SK-N-SH (cell line): ENCODE results near the gene DIPK1A. TPM values are rescaled to one million over a fixed set of nuclear protein-coding genes. Genes with fewer than 3 reads are reported as not detected.

ENCODE experiments used
- CTCF ChIA-PET: fragments of 300-600, 350-600 bp; formaldehyde crosslinking; extraction: SDS; loops from one replicate; lab custom pipeline; 2021; lab: Yijun Ruan, JAX
- POLR2A ChIA-PET: fragments of 350-600 bp; sonication (Branson Sonifier 250); formaldehyde crosslinking; extraction: SDS; loops from one replicate; lab custom pipeline; 2020; ENCODE audit warnings: antibody characterized with exemption, inconsistent platforms; lab: Yijun Ruan, JAX
- DNase-seq: peaks from one replicate; pipeline ENCODE4 v3.0.0; 2012
- H2AFZ ChIP-seq: fragments of 200-600 bp; sonication (generic); 2 replicates; pipeline ENCODE4 v1.8.1; 2016; ENCODE audit warnings: antibody characterized with exemption, mild to moderate bottlenecking, low read depth
- H3F3A ChIP-seq: fragments of 200-600 bp; sonication (generic); replicated peaks from 2 replicates; pipeline ENCODE3; 2016; ENCODE audit warnings: antibody characterized with exemption, mild to moderate bottlenecking; ENCODE audit not compliant: insufficient read depth
- H3K27ac ChIP-seq, 2 experiments: fragments of 200-500 bp in 1 of 2; fragments of 200-600 bp in 1 of 2; sonication (Bioruptor generic) in 1 of 2; sonication (generic), shearing (Covaris generic) in 1 of 2; 2 replicates each; pipeline versions ENCODE4 v1.5.1 to v1.6.1; 2014 to 2016; ENCODE audit warnings: low read depth in 2 of 2, inconsistent platforms in 1 of 2, low read length in 1 of 2, mild to moderate bottlenecking in 1 of 2, mixed read lengths in 1 of 2
- H3K27me3 ChIP-seq: fragments of 200-600 bp; sonication (generic), shearing (Covaris generic); 2 replicates; pipeline ENCODE4 v1.6.1; 2016; ENCODE audit warnings: mixed run types; ENCODE audit not compliant: insufficient read depth
- H3K36me3 ChIP-seq, 2 experiments: fragments of 200-500 bp in 1 of 2; fragments of 200-600 bp in 1 of 2; sonication (Bioruptor generic) in 1 of 2; sonication (generic) in 1 of 2; replicated peaks in 1 of 2; 2 replicates each; pipeline versions ENCODE3 to v1.5.1; 2014 to 2016; ENCODE audit warnings: low read length in 1 of 2, mild to moderate bottlenecking in 1 of 2; ENCODE audit not compliant: insufficient read depth in 2 of 2, control insufficient read depth in 1 of 2
- H3K4me1 ChIP-seq, 2 experiments: fragments of 200-500 bp in 1 of 2; fragments of 200-600 bp in 1 of 2; sonication (Bioruptor generic) in 1 of 2; sonication (generic), shearing (Covaris generic) in 1 of 2; 2 replicates each; pipeline versions ENCODE4 v1.5.1 to v1.6.1; 2014 to 2016; ENCODE audit warnings: low read depth in 1 of 2, low read length in 1 of 2, mixed run types in 1 of 2; ENCODE audit not compliant: insufficient read depth in 2 of 2, control insufficient read depth in 1 of 2
- H3K4me2 ChIP-seq: fragments of 200-600 bp; sonication (generic), shearing (Covaris generic); 2 replicates; pipeline ENCODE4 v1.6.1; 2017; ENCODE audit warnings: mixed run types
- H3K4me3 ChIP-seq, 2 experiments: fragments of 200-500 bp in 1 of 2; fragments of 200-600 bp in 1 of 2; sonication (Bioruptor generic) in 1 of 2; sonication (generic), shearing (Covaris generic) in 1 of 2; 2 replicates each; pipeline versions ENCODE4 v1.5.1 to v1.8.1; 2014 to 2016; ENCODE audit warnings: low read depth in 2 of 2, inconsistent platforms in 1 of 2, low read length in 1 of 2, mild to moderate bottlenecking in 1 of 2, mixed read lengths in 1 of 2, moderate library complexity in 1 of 2
- H3K79me2 ChIP-seq: fragments of 200-600 bp; sonication (generic); 2 replicates; pipeline ENCODE4 v1.8.1; 2017; ENCODE audit warnings: mild to moderate bottlenecking; ENCODE audit not compliant: insufficient read depth
- H3K9ac ChIP-seq: fragments of 200-600 bp; sonication (generic); 2 replicates; pipeline ENCODE4 v1.6.1; 2017; ENCODE audit warnings: mixed run types
- H3K9me2 ChIP-seq: fragments of 200-600 bp; sonication (generic); 2 replicates; pipeline ENCODE4 v1.6.1; 2017; ENCODE audit warnings: mixed run types
- H3K9me3 ChIP-seq: fragments of 200-600 bp; sonication (generic); 2 replicates; pipeline ENCODE4 v1.6.1; 2017; ENCODE audit warnings: mixed run types, mild to moderate bottlenecking, moderate library complexity
- H4K20me1 ChIP-seq: fragments of 200-600 bp; sonication (generic); 2 replicates; pipeline ENCODE4 v1.6.1; 2017; ENCODE audit warnings: mild to moderate bottlenecking, mixed run types; ENCODE audit not compliant: insufficient read depth
- CTCF ChIP-seq: fragments of 200-600 bp; sonication (generic); IDR thresholded peaks from 2 replicates; pipeline ENCODE4 v1.6.1; 2017; ENCODE audit warnings: antibody characterized with exemption, mild to moderate bottlenecking, moderate library complexity
- FOXM1 ChIP-seq: IDR thresholded peaks from 2 replicates; pipeline ENCODE4 v1.4.0; 2012; ENCODE audit warnings: low read depth, mild to moderate bottlenecking
- GABPA ChIP-seq: IDR thresholded peaks from 2 replicates; pipeline ENCODE4 v1.4.0; 2012; ENCODE audit warnings: low read depth, mild to moderate bottlenecking
- IRF3 ChIP-seq: fragments of 150-350 bp; IDR thresholded peaks from 2 replicates; pipeline ENCODE4 v1.6.1; 2016; ENCODE audit warnings: mild to moderate bottlenecking, low read depth, low read length
- JUND ChIP-seq: IDR thresholded peaks from 2 replicates; pipeline ENCODE4 v1.4.0; 2012
- MEF2A ChIP-seq: IDR thresholded peaks from 2 replicates; pipeline ENCODE4 v1.4.0; 2012; ENCODE audit warnings: low read depth, borderline replicate concordance
- NRF1 ChIP-seq: IDR thresholded peaks from 2 replicates; pipeline ENCODE4 v1.6.1; 2012; ENCODE audit warnings: low read depth, mild to moderate bottlenecking, low read length
- PBX3 ChIP-seq: IDR thresholded peaks from 2 replicates; pipeline ENCODE4; 2012
- REST ChIP-seq: IDR thresholded peaks from 2 replicates; pipeline ENCODE4 v1.6.1; 2012; ENCODE audit warnings: mild to moderate bottlenecking, low read depth, low read length, moderate library complexity
- SMC3 ChIP-seq: IDR thresholded peaks from 2 replicates; pipeline ENCODE4 v1.6.1; 2012; ENCODE audit warnings: low read depth, low read length, improper control_type of control experiment
- TCF12 ChIP-seq: IDR thresholded peaks from 2 replicates; pipeline ENCODE4 v1.4.0; 2012
- USF2 ChIP-seq: fragments of 150-350 bp; IDR thresholded peaks from 2 replicates; pipeline ENCODE4 v1.6.1; 2017; ENCODE audit warnings: antibody characterized with exemption, low read length, low read depth, borderline replicate concordance
- ZBTB33 ChIP-seq: IDR thresholded peaks from 2 replicates; pipeline ENCODE4 v1.4.0; 2012; ENCODE audit warnings: low read depth, borderline replicate concordance
- WGBS: methylation state at CpG from one replicate; pipeline ENCODE4 v1.1.6; 2017; ENCODE audit warnings: low lambda C conversion rate; 5-methylcytosine and 5-hydroxymethylcytosine counted together
- polyA plus RNA-seq, 3 experiments: library from polyadenylated mRNA; depleted of rRNA; stranded (reverse); fragments of >200 nt; gene quantifications; 2 replicates each; pipeline ENCODE4 v1.2.3, GENCODE V29; 2012

Gene DIPK1A
- polyA plus RNA-seq, 1 of the 3 experiments (the other 2 are of a cell fraction): 3.4 TPM

GRCh38 chr1:92992877-92993276, 31.6 kb upstream of the DIPK1A start:
- Histone ChIP-seq H4K20me1 (no peaks in the 10 kb centered on the region), H3K9me2 (no peaks in the 10 kb centered on the region)

GRCh38 chr1:92992054-92992453, 30.8 kb upstream of the DIPK1A start:
- Histone ChIP-seq H3K4me1 (no peaks in the 10 kb centered on the region; a peak in 1 of 4 replicates), H3K27me3 (no peaks in the 10 kb centered on the region), H3K36me3 (no peaks in the 10 kb centered on the region), H2AFZ (no peak overlapping the region), H3F3A (no peaks in the 10 kb centered on the region), H3K4me2 (no peak overlapping the region), H3K79me2 (no peaks in the 10 kb centered on the region), H3K9ac (no peak overlapping the region), H3K9me3 (no peaks in the 10 kb centered on the region), H3K9me2 (no peaks in the 10 kb centered on the region), H4K20me1 (no peaks in the 10 kb centered on the region), H3K4me3 (no peak overlapping the region), H3K27ac (no peak overlapping the region)
- POLR2A ChIA-PET: no interaction called here
- DNase-seq: no peak
- CTCF ChIA-PET: interaction anchor here (0.5 to 3.7 kb wide), 4 partner anchors 24 to 138 kb away, joined by 3 to 193 read pairs (median 64); partner anchors contain the start of gene DIPK1A
- TF ChIP-seq REST (no peak), TCF12 (no peak), IRF3 (no peak), CTCF (no peak), GABPA (no peak), JUND (no peak), PBX3 (no peak), FOXM1 (no peak), SMC3 (no peak)

More at GRCh38 chr1:92992877-92993276, 31.6 kb upstream of the DIPK1A start:
- 50% methylated on average over 1 of the region's 1 CpG for WGBS
- POLR2A ChIA-PET: no interaction called here
- no peak overlapping the region for H3K4me3 ChIP-seq
- H3K4me1 ChIP-seq: no peaks in the 10 kb centered on the region; a peak in 1 of 4 replicates
- no peak for DNase-seq
- H3K27me3 ChIP-seq: no peaks in the 10 kb centered on the region
- H3K9ac ChIP-seq: no peak overlapping the region
- no peak overlapping the region for H2AFZ ChIP-seq
- H3F3A ChIP-seq: no peaks in the 10 kb centered on the region
- TF ChIP-seq ZBTB33 (no peak), FOXM1 (no peak), MEF2A (no peak), NRF1 (no peak), USF2 (no peak)
- TF ChIP-seq, all 33 proteins: peak for 0
- H3K27ac ChIP-seq: no peak overlapping the region
- no peaks in the 10 kb centered on the region for H3K9me3 ChIP-seq
- CTCF ChIA-PET: interaction anchor here (0.6 to 3.7 kb wide), 12 partner anchors 9 to 682 kb away, joined by 3 to 193 read pairs (median 20); partner anchors contain the start of gene DIPK1A
- H3K36me3 ChIP-seq: no peaks in the 10 kb centered on the region
- no peaks in the 10 kb centered on the region for H3K79me2 ChIP-seq
- no peak overlapping the region for H3K4me2 ChIP-seq
